ENCODE data around the gene PNLDC1.
"Not testable (repeated sequence)": the region's sequence is repeated elsewhere in the genome, so short reads cannot be mapped to it uniquely, and the experiment has no call there.

Gene PNLDC1

DNA sequence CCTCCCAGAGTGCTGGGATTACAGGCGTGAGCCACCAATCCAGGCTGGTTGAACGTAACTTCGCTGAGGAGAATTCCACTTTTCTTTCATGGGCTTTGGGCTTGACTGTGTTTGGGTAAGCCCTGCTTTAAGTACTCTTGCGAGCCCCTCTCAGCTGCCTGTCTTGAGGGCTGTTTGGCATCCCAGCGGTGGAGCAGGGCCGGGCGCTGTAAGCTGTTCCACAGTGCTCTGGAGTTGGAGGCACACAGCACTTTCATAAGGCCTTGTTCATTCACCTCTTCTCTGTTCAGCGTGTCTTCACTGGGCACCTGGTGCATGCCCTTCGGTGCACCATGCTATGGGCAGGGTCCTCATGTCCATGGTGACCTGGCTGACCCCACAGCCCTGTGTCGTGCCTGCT lies 21.6 kb downstream of the PNLDC1 start:
- Histone ChIP-seq H3F3A (ENCODE audit: control insufficient read depth, insufficient read depth) (no peaks in the 10 kb centered on the region), H3K36me3 (ENCODE audit: control insufficient read depth, low read length) (no peaks in the 10 kb centered on the region), H3K27me3 (ENCODE audit: control insufficient read depth, low read length) (no peaks in the 10 kb centered on the region), H4K20me1 (ENCODE audit: control insufficient read depth, insufficient read depth, low read depth, low read length) (no peaks in the 10 kb centered on the region), H3K9me2 (replicated peaks; ENCODE audit: control insufficient read depth, low read length) (no peaks in the 10 kb centered on the region), H3K27ac (ENCODE audit: low read depth, low read length) (no peak overlapping the region), H3K79me2 (ENCODE audit: control insufficient read depth, low read length) (no peaks in the 10 kb centered on the region), H3K4me2 (ENCODE audit: low read length) (no peak overlapping the region), H3K4me1 (ENCODE audit: control insufficient read depth, low read length) (peaks cover 23% of the 10 kb centered on the region), H3K9me3 (ENCODE audit: control insufficient read depth, insufficient read depth, low read length) (no peaks in the 10 kb centered on the region), H3K4me3 (ENCODE audit: low read length) (no peak overlapping the region)
- TF ChIP-seq, protein P1, sequence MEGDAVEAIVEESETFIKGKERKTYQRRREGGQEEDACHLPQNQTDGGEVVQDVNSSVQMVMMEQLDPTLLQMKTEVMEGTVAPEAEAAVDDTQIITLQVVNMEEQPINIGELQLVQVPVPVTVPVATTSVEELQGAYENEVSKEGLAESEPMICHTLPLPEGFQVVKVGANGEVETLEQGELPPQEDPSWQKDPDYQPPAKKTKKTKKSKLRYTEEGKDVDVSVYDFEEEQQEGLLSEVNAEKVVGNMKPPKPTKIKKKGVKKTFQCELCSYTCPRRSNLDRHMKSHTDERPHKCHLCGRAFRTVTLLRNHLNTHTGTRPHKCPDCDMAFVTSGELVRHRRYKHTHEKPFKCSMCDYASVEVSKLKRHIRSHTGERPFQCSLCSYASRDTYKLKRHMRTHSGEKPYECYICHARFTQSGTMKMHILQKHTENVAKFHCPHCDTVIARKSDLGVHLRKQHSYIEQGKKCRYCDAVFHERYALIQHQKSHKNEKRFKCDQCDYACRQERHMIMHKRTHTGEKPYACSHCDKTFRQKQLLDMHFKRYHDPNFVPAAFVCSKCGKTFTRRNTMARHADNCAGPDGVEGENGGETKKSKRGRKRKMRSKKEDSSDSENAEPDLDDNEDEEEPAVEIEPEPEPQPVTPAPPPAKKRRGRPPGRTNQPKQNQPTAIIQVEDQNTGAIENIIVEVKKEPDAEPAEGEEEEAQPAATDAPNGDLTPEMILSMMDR (IDR thresholded peaks at IDR 0.05; ENCODE audit: low read depth, low read length, poor library complexity, severe bottlenecking): no peak
- TF ChIP-seq EZH2phosphoT487 (IDR thresholded peaks at IDR 0.05; ENCODE audit: borderline replicate concordance, low read length): no peak

DNA sequence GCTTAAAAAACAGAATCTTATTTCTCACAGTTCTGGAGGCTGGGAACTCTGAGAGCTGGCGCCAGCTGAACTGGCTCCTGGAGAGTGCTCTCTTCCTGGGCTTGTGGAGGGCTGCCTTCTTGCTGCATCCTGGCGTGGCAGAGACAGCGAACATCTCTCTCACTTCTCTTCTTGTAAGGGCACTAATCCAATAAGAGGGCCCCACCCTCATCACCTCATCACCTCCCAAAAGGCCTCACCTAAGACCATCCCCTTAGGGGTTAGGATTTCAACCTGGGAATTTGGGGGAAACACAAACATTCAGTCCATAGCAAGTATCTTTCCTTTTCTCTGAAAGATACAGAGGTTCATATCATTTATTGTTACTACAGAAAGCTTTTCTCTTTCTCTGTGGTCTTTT lies 23.9 kb downstream of the PNLDC1 start:
- H3K4me1 ChIP-seq (ENCODE audit: control insufficient read depth, low read length): peaks cover 33% of the 10 kb centered on the region
- H4K20me1 ChIP-seq (ENCODE audit: control insufficient read depth, insufficient read depth, low read depth, low read length): no peaks in the 10 kb centered on the region
- no peaks in the 10 kb centered on the region for H3K9me3 ChIP-seq (ENCODE audit: control insufficient read depth, insufficient read depth, low read length)
- no peak overlapping the region for H3K27ac ChIP-seq (ENCODE audit: low read depth, low read length)
- H3K27me3 ChIP-seq (ENCODE audit: control insufficient read depth, low read length): no peaks in the 10 kb centered on the region
- TF ChIP-seq, protein P1 (IDR thresholded peaks at IDR 0.05; ENCODE audit: low read depth, low read length, poor library complexity, severe bottlenecking): no peak
- TF ChIP-seq EZH2phosphoT487 (IDR thresholded peaks at IDR 0.05; ENCODE audit: borderline replicate concordance, low read length): no peak
- H3K79me2 ChIP-seq (ENCODE audit: control insufficient read depth, low read length): no peaks in the 10 kb centered on the region
- H3K36me3 ChIP-seq (ENCODE audit: control insufficient read depth, low read length): no peaks in the 10 kb centered on the region
- no peaks in the 10 kb centered on the region for H3F3A ChIP-seq (ENCODE audit: control insufficient read depth, insufficient read depth)
- no peak overlapping the region for H3K4me2 ChIP-seq (ENCODE audit: low read length)
- no peaks in the 10 kb centered on the region for H3K9me2 ChIP-seq (replicated peaks; ENCODE audit: control insufficient read depth, low read length)
- no peak overlapping the region for H3K4me3 ChIP-seq (ENCODE audit: low read length)

- H3K9me2 ChIP-seq (replicated peaks; ENCODE audit: control insufficient read depth, low read length): not testable (repeated sequence)
- H3K4me1 ChIP-seq (ENCODE audit: control insufficient read depth, low read length): peaks cover 34% of the 10 kb centered on the region
Measured at GRCh38 chr6:159824690-159825089, 24.6 kb downstream of the PNLDC1 start.

GRCh38 chr6:159826004-159826403 lies 25.9 kb downstream of the PNLDC1 start:
- no peaks in the 10 kb centered on the region for H3K9me2 ChIP-seq (replicated peaks; ENCODE audit: control insufficient read depth, low read length)
- no peaks in the 10 kb centered on the region for H4K20me1 ChIP-seq (ENCODE audit: control insufficient read depth, insufficient read depth, low read depth, low read length)
- no peak overlapping the region for H3K27ac ChIP-seq (ENCODE audit: low read depth, low read length)
- H3K9me3 ChIP-seq (ENCODE audit: control insufficient read depth, insufficient read depth, low read length): no peaks in the 10 kb centered on the region
- TF ChIP-seq, protein P1 (IDR thresholded peaks at IDR 0.05; ENCODE audit: low read depth, low read length, poor library complexity, severe bottlenecking): no peak
- no peak for TF ChIP-seq EZH2phosphoT487 (IDR thresholded peaks at IDR 0.05; ENCODE audit: borderline replicate concordance, low read length)
- H3K4me2 ChIP-seq (ENCODE audit: low read length): no peak overlapping the region
- no peaks in the 10 kb centered on the region for H3K36me3 ChIP-seq (ENCODE audit: control insufficient read depth, low read length)
- no peaks in the 10 kb centered on the region for H3K79me2 ChIP-seq (ENCODE audit: control insufficient read depth, low read length)
- H3K27me3 ChIP-seq (ENCODE audit: control insufficient read depth, low read length): no peaks in the 10 kb centered on the region
- no peak overlapping the region for H3K4me3 ChIP-seq (ENCODE audit: low read length)
- H3K4me1 ChIP-seq (ENCODE audit: control insufficient read depth, low read length): peaks cover 33% of the 10 kb centered on the region
- H3F3A ChIP-seq (ENCODE audit: control insufficient read depth, insufficient read depth): no peaks in the 10 kb centered on the region

More at GRCh38 chr6:159824690-159825089, 24.6 kb downstream of the PNLDC1 start:
- H3K36me3 ChIP-seq (ENCODE audit: control insufficient read depth, low read length); H3K4me3 ChIP-seq (ENCODE audit: low read length); H3K9me3 ChIP-seq (ENCODE audit: control insufficient read depth, insufficient read depth, low read length); H3K4me2 ChIP-seq (ENCODE audit: low read length); H3F3A ChIP-seq (ENCODE audit: control insufficient read depth, insufficient read depth); H3K79me2 ChIP-seq (ENCODE audit: control insufficient read depth, low read length); H3K27me3 ChIP-seq (ENCODE audit: control insufficient read depth, low read length); H3K27ac ChIP-seq (ENCODE audit: low read depth, low read length); H4K20me1 ChIP-seq (ENCODE audit: control insufficient read depth, insufficient read depth, low read depth, low read length): not testable (repeated sequence)
